NCI-H2196 (cell line): Measurements from ENCODE around the gene CST2.
"Not testable (repeated sequence)": the region's sequence is repeated elsewhere in the genome, so short reads cannot be mapped to it uniquely, and the experiment has no call there.

Experiments
- DNase-seq: peaks from one replicate; lab custom pipeline; 2025; ENCODE audit not compliant: unreplicated experiment; lab: John Stamatoyannopoulos, UW

The CST2 gene

GRCh38 chr20:23810349-23810748 lies 16.2 kb downstream of the CST2 start:
- not testable (repeated sequence) for DNase-seq

- DNase-seq, result no peak
These were observed 25.7 kb downstream of the CST2 start for GRCh38 chr20:23800865-23801264.

GRCh38 chr20:23799216-23799847 lies 27.2 kb downstream of the CST2 start:
- peak; percentile 9 for DNase-seq

GRCh38 chr20:23795526-23795925 lies 31.0 kb downstream of the CST2 start:
- no peak for DNase-seq

- no peak for DNase-seq
These were observed 31.7 kb downstream of the CST2 start for GRCh38 chr20:23794841-23795240.

- no peak for DNase-seq
These were observed 32.5 kb downstream of the CST2 start for GRCh38 chr20:23794065-23794464.

GRCh38 chr20:23783447-23783846 lies 43.1 kb downstream of the CST2 start:
- DNase-seq, result no peak

- no peak for DNase-seq
These were observed 44.1 kb downstream of the CST2 start for GRCh38 chr20:23782366-23782983.

GRCh38 chr20:23778676-23779075 lies 47.9 kb downstream of the CST2 start:
- not testable (repeated sequence) for DNase-seq

GRCh38 chr20:23777380-23777779 lies 49.1 kb downstream of the CST2 start:
- DNase-seq, result not testable (repeated sequence)

GRCh38 chr20:23776067-23776771 lies 50.3 kb downstream of the CST2 start:
- DNase-seq, result no peak

GRCh38 chr20:23774081-23774480 lies 52.4 kb downstream of the CST2 start:
- no peak for DNase-seq
